GM12891 (cell line): ENCODE results near the gene SOHLH1.

ENCODE experiments used
- POLR2A ChIP-seq: IDR thresholded peaks from 2 replicates; pipeline ENCODE4 v1.6.1; 2011; ENCODE audit warnings: low read depth, low read length, control low read depth
- TAF1 ChIP-seq: IDR thresholded peaks from 2 replicates; pipeline ENCODE4 v1.6.1; 2011; ENCODE audit warnings: low read depth, low read length, control low read depth

GRCh38 chr9:135662758-135663450, 36.4 kb downstream of the SOHLH1 start, which contains the start of gene LCN9:
- no peak for TF ChIP-seq TAF1
- TF ChIP-seq POLR2A, result no peak
